ENCODE results near the gene GALNT2.

DNA sequence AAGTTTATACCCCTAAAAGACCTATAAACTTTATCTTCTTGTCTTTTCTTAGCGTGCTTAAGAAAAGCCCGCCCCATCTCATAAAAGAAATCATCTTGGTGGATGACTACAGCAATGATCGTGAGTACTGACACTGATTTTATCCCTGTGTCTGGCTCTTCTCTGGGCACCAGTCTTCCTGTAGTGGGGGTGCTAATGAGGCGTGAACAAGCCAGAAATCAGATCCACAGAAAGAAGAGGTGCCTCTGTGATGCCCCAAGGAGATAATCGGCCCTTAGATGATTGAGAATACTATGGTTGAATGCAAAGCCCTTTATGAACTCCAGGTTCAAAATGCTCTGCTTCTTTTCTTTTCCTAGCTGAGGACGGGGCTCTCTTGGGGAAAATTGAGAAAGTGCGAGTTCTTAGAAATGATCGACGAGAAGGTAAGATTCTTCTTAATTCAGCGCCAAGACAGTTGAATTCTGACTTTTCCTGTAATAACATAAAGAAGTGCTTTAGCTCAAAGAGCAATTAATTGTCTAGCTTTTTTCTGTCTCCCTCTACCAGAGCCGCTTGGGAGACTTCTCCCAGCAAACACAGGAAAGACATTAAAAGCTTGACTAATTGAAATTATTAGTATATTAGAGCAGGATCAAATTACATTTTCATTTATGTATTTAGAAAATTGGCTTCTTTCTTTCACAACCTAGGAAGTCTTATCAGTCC is 169.4 kb downstream of the GALNT2 start:
- TF ChIP-seq, protein P1, sequence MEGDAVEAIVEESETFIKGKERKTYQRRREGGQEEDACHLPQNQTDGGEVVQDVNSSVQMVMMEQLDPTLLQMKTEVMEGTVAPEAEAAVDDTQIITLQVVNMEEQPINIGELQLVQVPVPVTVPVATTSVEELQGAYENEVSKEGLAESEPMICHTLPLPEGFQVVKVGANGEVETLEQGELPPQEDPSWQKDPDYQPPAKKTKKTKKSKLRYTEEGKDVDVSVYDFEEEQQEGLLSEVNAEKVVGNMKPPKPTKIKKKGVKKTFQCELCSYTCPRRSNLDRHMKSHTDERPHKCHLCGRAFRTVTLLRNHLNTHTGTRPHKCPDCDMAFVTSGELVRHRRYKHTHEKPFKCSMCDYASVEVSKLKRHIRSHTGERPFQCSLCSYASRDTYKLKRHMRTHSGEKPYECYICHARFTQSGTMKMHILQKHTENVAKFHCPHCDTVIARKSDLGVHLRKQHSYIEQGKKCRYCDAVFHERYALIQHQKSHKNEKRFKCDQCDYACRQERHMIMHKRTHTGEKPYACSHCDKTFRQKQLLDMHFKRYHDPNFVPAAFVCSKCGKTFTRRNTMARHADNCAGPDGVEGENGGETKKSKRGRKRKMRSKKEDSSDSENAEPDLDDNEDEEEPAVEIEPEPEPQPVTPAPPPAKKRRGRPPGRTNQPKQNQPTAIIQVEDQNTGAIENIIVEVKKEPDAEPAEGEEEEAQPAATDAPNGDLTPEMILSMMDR (IDR thresholded peaks at IDR 0.05) = no peak
- TF ChIP-seq POLR2A (IDR thresholded peaks at IDR 0.05) = no peak

All from adrenal gland (tissue), 5 donors.